ENCODE results near the gene RAP1GAP. TPM values are rescaled to one million over a fixed set of nuclear protein-coding genes. Genes with fewer than 3 reads are reported as not detected.
A peak's percentile ranks its signal among the peaks of the same experiment; 100 is the strongest.

Gene RAP1GAP
- total and polyA plus RNA-seq, 9 of the 15 experiments (the other 6 are each of a cell fraction or from before 2014, with no cell fraction given) = 0.29 to 30.2 (median 19.2) TPM

- TF ChIP-seq BCL6 (CRISPR knock-in tag; IDR thresholded peaks at IDR 0.05) = no peak
- TF ChIP-seq ZNF324 (CRISPR knock-in tag; IDR thresholded peaks at IDR 0.05) = no peak
- TF ChIP-seq ZBTB9 (CRISPR knock-in tag; IDR thresholded peaks at IDR 0.05) = peak; percentile 82
- TF ChIP-seq ZSCAN32 (CRISPR knock-in tag; IDR thresholded peaks at IDR 0.05) = no peak
- TF ChIP-seq CBFA2T3 (IDR thresholded peaks at IDR 0.05) = peak; percentile 23; the same call in 1 of the 2 replicates
- no peak for TF ChIP-seq CBFA2T2 (conservative IDR thresholded peaks at IDR 0.05)
- TF ChIP-seq WHSC1 (IDR thresholded peaks at IDR 0.05; ENCODE audit: low read length) = no peak
- TF ChIP-seq DDX20 (tag; IDR thresholded peaks at IDR 0.05; ENCODE audit: low read depth) = 0 out of 2 replicates have a peak, but pooled peaks have one; percentile 53
- TF ChIP-seq RUNX1 (IDR thresholded peaks at IDR 0.05; ENCODE audit: low read depth) = no peak
- TF ChIP-seq SMARCA5 (IDR thresholded peaks at IDR 0.05) = peak; percentile 70; the same call in 1 of the 2 replicates
- peak; percentile 33 to 94; a peak in 2 of 4 replicates for TF ChIP-seq MLLT1 (IDR thresholded peaks at IDR 0.05)
- peak; percentile 75; the same call in 1 of the 2 replicates for TF ChIP-seq PHF21A (IDR thresholded peaks at IDR 0.05; ENCODE audit: borderline replicate concordance, low read depth)
- TF ChIP-seq CBX5 (IDR thresholded peaks at IDR 0.05; ENCODE audit: borderline replicate concordance, low read depth) = no peak
- TF ChIP-seq ZBTB7A (IDR thresholded peaks at IDR 0.05; ENCODE audit: borderline replicate concordance, control insufficient read depth, low read depth, low read length) = peak; percentile 96
- TF ChIP-seq NR1H2 (CRISPR knock-in tag; IDR thresholded peaks at IDR 0.05) = 0 out of 2 replicates have a peak, but pooled peaks have one; percentile 94
- TF ChIP-seq HOXB6 (CRISPR knock-in tag; IDR thresholded peaks at IDR 0.05; ENCODE audit: borderline replicate concordance) = no peak
- peak; percentile 56 for TF ChIP-seq TCF3 (CRISPR knock-in tag; IDR thresholded peaks at IDR 0.05)
- peak; percentile 82; the same call in 1 of the 2 replicates for TF ChIP-seq ZNF740 (CRISPR knock-in tag; IDR thresholded peaks at IDR 0.05)
- TF ChIP-seq ZNF740 (tag; IDR thresholded peaks at IDR 0.05) = peak in 1 of 2 experiments; percentile 42; a peak in 1 of 4 replicates
- peak; percentile 86 for TF ChIP-seq SMC3 (conservative IDR thresholded peaks at IDR 0.05; ENCODE audit: insufficient read depth, low read depth, low read length)
- TF ChIP-seq MAFG (tag; conservative IDR thresholded peaks at IDR 0.05) = no peak
- peak; percentile 58 for TF ChIP-seq FOSL1 (tag; conservative IDR thresholded peaks at IDR 0.05)
- no peak for TF ChIP-seq TCFL5 (CRISPR knock-in tag; conservative IDR thresholded peaks at IDR 0.05)
Measured at GRCh38 chr1:21659099-21659923, 9.8 kb downstream of the RAP1GAP start (continued).

All from K562 (cell line).